ENCODE results near the gene REC114. TPM values are rescaled to one million over a fixed set of nuclear protein-coding genes. Genes with fewer than 3 reads are reported as not detected.
"Not testable (repeated sequence)": the region's sequence is repeated elsewhere in the genome, so short reads cannot be mapped to it uniquely, and the experiment has no call there.

REC114 gene
- total RNA-seq, 1 donor from 2014 or later = not detected

DNA sequence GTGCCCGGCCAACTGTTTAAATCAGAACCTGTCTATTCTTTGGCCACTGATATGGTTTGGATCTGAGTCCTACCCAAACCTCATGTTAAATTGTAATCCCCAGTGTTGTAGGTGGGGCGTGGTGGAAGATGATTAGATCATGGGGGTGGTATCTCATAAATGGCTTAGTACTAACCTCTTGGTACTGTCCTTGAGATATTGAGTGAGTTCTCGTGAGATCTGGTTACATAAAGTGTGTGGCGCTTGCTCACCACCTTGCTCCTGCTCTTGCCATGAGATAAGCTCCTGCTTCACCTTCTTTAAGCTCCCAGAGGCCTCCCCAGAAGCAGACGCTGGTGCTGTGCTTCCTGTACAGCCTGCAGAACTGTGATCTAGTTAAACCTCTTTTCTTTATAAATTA lies 42.4 kb downstream of the REC114 start:
- H3K27me3 ChIP-seq (ENCODE audit: control insufficient read depth, insufficient read depth, low read length) = no peaks in the 10 kb centered on the region
- H3K36me3 ChIP-seq (ENCODE audit: control insufficient read depth, insufficient read depth, low read length) = no peaks in the 10 kb centered on the region
- no peak overlapping the region for H3K4me3 ChIP-seq (ENCODE audit: low read depth, low read length)
- FAIRE-seq (no peak), DNase-seq (ENCODE audit: low read depth) (no peak)
- TF ChIP-seq, protein P1, sequence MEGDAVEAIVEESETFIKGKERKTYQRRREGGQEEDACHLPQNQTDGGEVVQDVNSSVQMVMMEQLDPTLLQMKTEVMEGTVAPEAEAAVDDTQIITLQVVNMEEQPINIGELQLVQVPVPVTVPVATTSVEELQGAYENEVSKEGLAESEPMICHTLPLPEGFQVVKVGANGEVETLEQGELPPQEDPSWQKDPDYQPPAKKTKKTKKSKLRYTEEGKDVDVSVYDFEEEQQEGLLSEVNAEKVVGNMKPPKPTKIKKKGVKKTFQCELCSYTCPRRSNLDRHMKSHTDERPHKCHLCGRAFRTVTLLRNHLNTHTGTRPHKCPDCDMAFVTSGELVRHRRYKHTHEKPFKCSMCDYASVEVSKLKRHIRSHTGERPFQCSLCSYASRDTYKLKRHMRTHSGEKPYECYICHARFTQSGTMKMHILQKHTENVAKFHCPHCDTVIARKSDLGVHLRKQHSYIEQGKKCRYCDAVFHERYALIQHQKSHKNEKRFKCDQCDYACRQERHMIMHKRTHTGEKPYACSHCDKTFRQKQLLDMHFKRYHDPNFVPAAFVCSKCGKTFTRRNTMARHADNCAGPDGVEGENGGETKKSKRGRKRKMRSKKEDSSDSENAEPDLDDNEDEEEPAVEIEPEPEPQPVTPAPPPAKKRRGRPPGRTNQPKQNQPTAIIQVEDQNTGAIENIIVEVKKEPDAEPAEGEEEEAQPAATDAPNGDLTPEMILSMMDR (IDR thresholded peaks at IDR 0.05; ENCODE audit: insufficient read depth, low read length, severe bottlenecking) = no peak

- FAIRE-seq; H3K27me3 ChIP-seq (ENCODE audit: control insufficient read depth, insufficient read depth, low read length); H3K36me3 ChIP-seq (ENCODE audit: control insufficient read depth, insufficient read depth, low read length); H3K4me3 ChIP-seq (ENCODE audit: low read depth, low read length): not testable (repeated sequence)
- DNase-seq (ENCODE audit: low read depth) = peak; percentile 45
Observed at GRCh38 chr15:73485885-73486284, 42.9 kb downstream of the REC114 start.

- TF ChIP-seq, protein P1 (IDR thresholded peaks at IDR 0.05; ENCODE audit: insufficient read depth, low read length, severe bottlenecking) = no peak
- Histone ChIP-seq H3K27me3 (ENCODE audit: control insufficient read depth, insufficient read depth, low read length) (no peaks in the 10 kb centered on the region), H3K36me3 (ENCODE audit: control insufficient read depth, insufficient read depth, low read length) (no peaks in the 10 kb centered on the region), H3K4me3 (ENCODE audit: low read depth, low read length) (no peak overlapping the region)
- FAIRE-seq (no peak), DNase-seq (ENCODE audit: low read depth) (no peak)
Observed at GRCh38 chr15:73488698-73489097, 45.7 kb downstream of the REC114 start.

GRCh38 chr15:73493922-73494321 lies 51.0 kb downstream of the REC114 start:
- FAIRE-seq (no peak), DNase-seq (ENCODE audit: low read depth) (peak; percentile 10)
- H3K27me3 ChIP-seq (ENCODE audit: control insufficient read depth, insufficient read depth, low read length) = no peaks in the 10 kb centered on the region
- TF ChIP-seq, protein P1 (IDR thresholded peaks at IDR 0.05; ENCODE audit: insufficient read depth, low read length, severe bottlenecking) = no peak
- no peak overlapping the region for H3K4me3 ChIP-seq (ENCODE audit: low read depth, low read length)
- no peaks in the 10 kb centered on the region for H3K36me3 ChIP-seq (ENCODE audit: control insufficient read depth, insufficient read depth, low read length)

GRCh38 chr15:73495181-73495580 lies 52.2 kb downstream of the REC114 start:
- TF ChIP-seq, protein P1 (IDR thresholded peaks at IDR 0.05; ENCODE audit: insufficient read depth, low read length, severe bottlenecking) = no peak
- no peaks in the 10 kb centered on the region for H3K36me3 ChIP-seq (ENCODE audit: control insufficient read depth, insufficient read depth, low read length)
- no peaks in the 10 kb centered on the region for H3K27me3 ChIP-seq (ENCODE audit: control insufficient read depth, insufficient read depth, low read length)
- no peak overlapping the region for H3K4me3 ChIP-seq (ENCODE audit: low read depth, low read length)
- FAIRE-seq = no peak
- no peak for DNase-seq (ENCODE audit: low read depth)

DNA sequence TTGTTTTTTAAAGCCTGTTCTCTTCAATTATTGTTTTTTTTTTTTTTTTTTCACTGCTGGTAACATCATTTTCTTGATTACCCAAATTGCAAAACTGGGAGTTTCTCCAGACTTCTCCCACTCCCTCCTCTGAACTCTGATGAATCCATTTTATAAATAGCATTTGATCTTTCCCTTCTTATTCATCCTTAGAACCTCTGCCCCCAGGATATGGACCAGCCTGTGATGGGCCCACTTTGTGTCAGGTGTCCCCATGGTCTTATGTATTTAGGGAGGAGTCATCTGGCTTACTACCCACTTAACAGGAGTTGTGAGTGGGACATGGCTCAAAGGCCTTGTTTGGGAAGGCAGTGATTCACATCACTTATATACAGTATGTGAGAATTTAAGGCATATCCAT lies 57.7 kb downstream of the REC114 start:
- H3K27me3 ChIP-seq (ENCODE audit: control insufficient read depth, insufficient read depth, low read length) = no peaks in the 10 kb centered on the region
- H3K4me3 ChIP-seq (ENCODE audit: low read depth, low read length) = no peak overlapping the region
- TF ChIP-seq, protein P1 (IDR thresholded peaks at IDR 0.05; ENCODE audit: insufficient read depth, low read length, severe bottlenecking) = no peak
- DNase-seq (ENCODE audit: low read depth) = no peak
- H3K36me3 ChIP-seq (ENCODE audit: control insufficient read depth, insufficient read depth, low read length) = no peaks in the 10 kb centered on the region
- FAIRE-seq = no peak

Data from bronchial epithelial cell (primary cell).